CD4-positive, alpha-beta memory T cell (primary cell): Measurements from ENCODE around the gene CDC42EP5. TPM values are rescaled to one million over a fixed set of nuclear protein-coding genes. Genes with fewer than 3 reads are reported as not detected.

ENCODE experiments used
- CTCF ChIA-PET: fragments of 350-600 bp; sonication (Branson Sonifier 250); formaldehyde crosslinking; loops from one replicate; lab custom pipeline; 2021; ENCODE audit warnings: inconsistent platforms; ENCODE audit not compliant: partially characterized antibody; lab: Charles Lee
- POLR2A ChIA-PET: fragments of 350-600 bp; sonication (Branson Sonifier 250); formaldehyde crosslinking; loops from one replicate; lab custom pipeline; 2021; ENCODE audit not compliant: partially characterized antibody; lab: Charles Lee
- DNase-seq, 5 donors: peaks; one replicate each; pipeline versions ENCODE4 v3.0.0 to v3.0.0-alpha.2; 2020 to 2022; ENCODE audit warnings: mixed read lengths in 1 of 5
- H3K27ac ChIP-seq: one replicate; pipeline ENCODE4 v1.7.0; 2013; ENCODE audit warnings: low read depth, low read length
- H3K27me3 ChIP-seq: 2 replicates; pipeline ENCODE4 v1.7.0; 2013; ENCODE audit warnings: mild to moderate bottlenecking, low read length, moderate library complexity; ENCODE audit not compliant: insufficient read depth
- H3K36me3 ChIP-seq: 2 replicates; pipeline ENCODE4 v1.7.0; 2013; ENCODE audit warnings: mild to moderate bottlenecking, low read length, moderate library complexity; ENCODE audit not compliant: insufficient read depth
- H3K4me1 ChIP-seq: 2 replicates; pipeline ENCODE4 v1.7.0; 2013; ENCODE audit warnings: mild to moderate bottlenecking, low read length, moderate library complexity; ENCODE audit not compliant: insufficient read depth
- H3K4me3 ChIP-seq, 2 donors: one replicate each; pipeline ENCODE4 v1.7.0; 2013; ENCODE audit warnings: low read length in 2 of 2, mild to moderate bottlenecking in 1 of 2
- H3K9me3 ChIP-seq, 2 donors: one replicate each; pipeline ENCODE4 v1.7.0; 2013; ENCODE audit warnings: low read length in 2 of 2, control low read depth in 1 of 2; ENCODE audit not compliant: control insufficient read depth in 1 of 2
- H3K27ac Mint-ChIP-seq, 7 donors: one replicate each; pipeline ENCODE4 v1.8.0; 2020 to 2021; ENCODE audit warnings: mixed read lengths in 7 of 7, mild to moderate bottlenecking in 6 of 7, inconsistent platforms in 3 of 7, moderate library complexity in 3 of 7
- H3K27me3 Mint-ChIP-seq, 2 donors: one replicate each; pipeline ENCODE4 v1.8.0; 2020 to 2021; ENCODE audit warnings: mixed read lengths in 2 of 2
- H3K36me3 Mint-ChIP-seq, 2 donors: one replicate each; pipeline ENCODE4 v1.8.0; 2020 to 2021; ENCODE audit warnings: mixed read lengths in 2 of 2, inconsistent platforms in 1 of 2, mild to moderate bottlenecking in 1 of 2
- H3K4me1 Mint-ChIP-seq, 4 donors: one replicate each; pipeline ENCODE4 v1.8.0; 2020 to 2021; ENCODE audit warnings: mixed read lengths in 4 of 4, mild to moderate bottlenecking in 1 of 4
- H3K4me3 Mint-ChIP-seq, 8 donors: one replicate each; pipeline ENCODE4 v1.8.0; 2020 to 2021; ENCODE audit warnings: mixed read lengths in 8 of 8, mild to moderate bottlenecking in 7 of 8, moderate library complexity in 6 of 8, inconsistent platforms in 3 of 8
- H3K9me3 Mint-ChIP-seq, 8 donors: one replicate each; pipeline ENCODE4 v1.8.0; 2020 to 2021; ENCODE audit warnings: mixed read lengths in 8 of 8, mild to moderate bottlenecking in 5 of 8, inconsistent platforms in 3 of 8, moderate library complexity in 1 of 8
- intact Hi-C: fragments of 100-400 bp; cut with micrococcal nuclease; formaldehyde crosslinking; loops from one replicate; pipeline ENCODE4 v1.15.1; 2023
- polyA plus RNA-seq, 2 donors: library from polyadenylated mRNA; unstranded; fragments of 300-500 nt; fragmentation: Illumina TruSeq; gene quantifications; one replicate each; pipeline ENCODE4 v1.2.3, GENCODE V29; 2021
- total RNA-seq, 2 experiments: library from RNA; stranded (reverse); gene quantifications; one replicate each; pipeline ENCODE4 v1.2.3, GENCODE V29; 2021

Gene CDC42EP5
- total and polyA plus RNA-seq, 4 experiments from 2014 or later = not detected

- intact Hi-C loops = no loop called here
- CTCF ChIA-PET = no interaction called here
- POLR2A ChIA-PET = no interaction called here
These were observed 16.2 kb upstream of the CDC42EP5 start for GRCh38 chr19:54489341-54489740.

GRCh38 chr19:54485851-54486250 lies 12.8 kb upstream of the CDC42EP5 start:
- Histone ChIP-seq H3K27ac (no peak overlapping the region), H3K36me3 (no peaks in the 10 kb centered on the region), H3K4me1 (no peaks in the 10 kb centered on the region), H3K9me3 (no peaks in the 10 kb centered on the region), H3K4me3 (no peak overlapping the region), H3K27me3 (no peaks in the 10 kb centered on the region)
- Mint-ChIP-seq H3K27me3 (peaks cover 13 to 20% of the 10 kb centered on the region in 2 donors), H3K27ac (no peak overlapping the region), H3K4me3 (no peak overlapping the region), H3K36me3 (no peaks in the 10 kb centered on the region), H3K4me1 (peaks cover 5 to 9% (median 6%) of the 10 kb centered on the region in 4 donors), H3K9me3 (no peaks in the 10 kb centered on the region)
- DNase-seq = no peak
- CTCF ChIA-PET = no interaction called here
- intact Hi-C loops = no loop called here
- POLR2A ChIA-PET = no interaction called here

More at GRCh38 chr19:54489341-54489740, 16.2 kb upstream of the CDC42EP5 start:
- Histone ChIP-seq H3K27ac (no peak overlapping the region), H3K27me3 (no peaks in the 10 kb centered on the region), H3K4me1 (no peaks in the 10 kb centered on the region), H3K36me3 (no peaks in the 10 kb centered on the region), H3K4me3 (no peak overlapping the region), H3K9me3 (no peaks in the 10 kb centered on the region)
- DNase-seq = no peak
- peak overlapping the region in 1 of 7 donors; percentile 9 for H3K27ac Mint-ChIP-seq
- no peaks in the 10 kb centered on the region for H3K9me3 Mint-ChIP-seq
- peaks cover 11 to 16% of the 10 kb centered on the region in 2 donors for H3K27me3 Mint-ChIP-seq
- no peaks in the 10 kb centered on the region for H3K4me1 Mint-ChIP-seq
- H3K36me3 Mint-ChIP-seq = no peaks in the 10 kb centered on the region
- H3K4me3 Mint-ChIP-seq = no peak overlapping the region

DNA sequence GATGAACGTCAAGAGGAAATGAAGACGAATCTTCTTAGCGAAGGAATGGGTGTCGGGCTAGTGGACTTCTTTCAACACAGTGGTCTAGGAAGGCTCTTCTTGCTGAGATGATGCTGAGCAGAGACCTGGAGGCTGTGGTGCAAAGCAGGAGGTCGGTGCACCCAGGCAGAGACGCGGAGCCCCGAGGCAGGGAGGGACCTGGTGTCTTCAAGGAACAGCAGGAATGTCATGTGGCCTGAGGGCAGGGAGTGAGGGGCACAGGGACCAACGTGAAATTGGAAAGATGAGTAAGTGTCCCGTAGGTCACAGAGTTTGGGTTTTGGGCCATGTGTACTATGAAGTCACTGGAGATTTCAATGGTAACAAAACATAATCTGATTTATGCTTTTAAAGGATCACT lies 11.4 kb upstream of the CDC42EP5 start:
- Histone ChIP-seq H3K27ac (no peak overlapping the region), H3K4me3 (no peak overlapping the region), H3K27me3 (no peaks in the 10 kb centered on the region), H3K9me3 (no peaks in the 10 kb centered on the region), H3K4me1 (no peaks in the 10 kb centered on the region), H3K36me3 (no peaks in the 10 kb centered on the region)
- ChIA-PET POLR2A (no interaction called here), CTCF (no interaction called here)
- Mint-ChIP-seq H3K4me1 (peaks cover 5 to 9% (median 6%) of the 10 kb centered on the region in 4 donors), H3K27ac (no peak overlapping the region), H3K27me3 (peaks cover 16 to 20% of the 10 kb centered on the region in 2 donors), H3K4me3 (no peak overlapping the region), H3K36me3 (no peaks in the 10 kb centered on the region), H3K9me3 (no peaks in the 10 kb centered on the region)
- DNase-seq = no peak
- intact Hi-C loops = no loop called here

GRCh38 chr19:54482889-54483288 lies 9.8 kb upstream of the CDC42EP5 start:
- no peak for DNase-seq
- peaks cover 19 to 21% of the 10 kb centered on the region in 2 donors for H3K27me3 Mint-ChIP-seq

DNA sequence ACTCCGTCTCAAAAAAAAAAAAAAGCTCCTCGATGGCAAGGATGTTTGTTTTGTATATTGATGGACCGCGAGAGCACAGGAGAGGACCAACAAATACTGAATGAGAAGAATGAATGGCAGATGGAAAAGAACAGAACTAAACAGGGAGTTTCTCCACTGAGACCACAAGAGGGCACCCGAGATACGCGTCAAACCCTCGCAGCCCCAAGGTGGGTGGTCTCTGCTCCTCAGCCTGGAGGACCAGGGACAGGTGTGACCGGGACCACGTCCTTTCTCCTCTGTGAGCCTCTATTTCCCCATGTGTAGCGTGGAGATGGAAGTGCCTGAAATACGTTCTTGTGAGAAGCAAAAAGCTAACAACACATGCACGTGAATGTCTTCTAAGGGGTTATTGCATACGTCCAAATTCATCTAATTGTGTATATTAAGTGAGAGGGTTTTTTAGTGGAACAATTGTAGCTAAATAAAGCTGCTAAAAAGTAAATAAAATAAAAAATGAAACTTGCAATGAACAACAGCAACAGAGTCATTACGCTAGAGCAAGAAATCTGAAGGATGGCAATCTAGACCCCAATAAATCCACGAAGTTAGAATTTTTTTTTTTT lies 8.3 kb upstream of the CDC42EP5 start:
- POLR2A ChIA-PET = no interaction called here
- Mint-ChIP-seq H3K27me3 (peaks cover 23 to 25% of the 10 kb centered on the region in 2 donors), H3K27ac (peak overlapping the region in 2 of 7 donors; percentile 44 to 78)

More at GRCh38 chr19:54482889-54483288, 9.8 kb upstream of the CDC42EP5 start:
- no peak overlapping the region for H3K4me3 ChIP-seq
- no peaks in the 10 kb centered on the region for H3K9me3 ChIP-seq
- H3K27ac ChIP-seq = no peak overlapping the region
- ChIA-PET POLR2A (no interaction called here), CTCF (interaction anchor here (9.1 kb wide), 1 partner anchor 191 kb away, joined by 85 read pairs; no protein-coding TSS in a partner anchor)
- intact Hi-C loops = no loop called here
- H3K27me3 ChIP-seq = no peaks in the 10 kb centered on the region
- H3K4me1 Mint-ChIP-seq = peaks cover 5 to 9% (median 8%) of the 10 kb centered on the region in 4 donors
- H3K4me3 Mint-ChIP-seq = no peak overlapping the region
- no peaks in the 10 kb centered on the region for H3K36me3 Mint-ChIP-seq
- H3K9me3 Mint-ChIP-seq = no peaks in the 10 kb centered on the region
- no peaks in the 10 kb centered on the region for H3K36me3 ChIP-seq
- no peak overlapping the region for H3K27ac Mint-ChIP-seq
- no peaks in the 10 kb centered on the region for H3K4me1 ChIP-seq

DNA sequence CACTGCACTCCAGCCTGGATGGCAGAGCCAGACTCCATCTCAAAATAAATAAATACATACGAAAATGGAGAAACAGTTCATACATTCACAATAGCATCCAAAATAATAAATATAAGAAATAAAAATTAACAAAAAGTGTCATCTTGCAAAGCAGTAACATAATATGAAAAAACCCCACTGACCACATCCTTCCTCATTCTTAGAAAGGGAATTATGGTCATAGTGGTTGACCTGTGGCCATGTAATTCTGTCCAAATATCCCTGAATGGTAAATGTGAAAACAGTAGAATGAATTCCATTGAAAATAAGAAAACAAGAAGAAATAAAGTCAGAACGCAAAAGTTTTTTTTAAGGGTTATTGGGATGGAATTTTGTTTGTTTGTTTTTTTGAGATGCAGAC lies 7.0 kb upstream of the CDC42EP5 start:
- intact Hi-C loops = no loop called here
- Histone ChIP-seq H3K4me1 (no peaks in the 10 kb centered on the region), H3K27me3 (no peaks in the 10 kb centered on the region), H3K9me3 (no peaks in the 10 kb centered on the region), H3K36me3 (no peaks in the 10 kb centered on the region), H3K4me3 (no peak overlapping the region), H3K27ac (no peak overlapping the region)
- ChIA-PET CTCF (interaction anchor here (1.3 to 9.1 kb wide), 3 partner anchors 10 to 194 kb away, joined by 3 to 85 read pairs (median 6); no protein-coding TSS in a partner anchor), POLR2A (no interaction called here)
- H3K9me3 Mint-ChIP-seq = no peaks in the 10 kb centered on the region
- no peaks in the 10 kb centered on the region for H3K36me3 Mint-ChIP-seq
- no peak overlapping the region for H3K4me3 Mint-ChIP-seq
- H3K4me1 Mint-ChIP-seq = peaks cover 5 to 9% (median 8%) of the 10 kb centered on the region in 4 donors
- H3K27me3 Mint-ChIP-seq = peaks cover 23% of the 10 kb centered on the region in 2 donors
- H3K27ac Mint-ChIP-seq = no peak overlapping the region
- DNase-seq = no peak

More for the DNA sequence above, 8.3 kb upstream of the CDC42EP5 start:
- intact Hi-C loops = no loop called here
- Histone ChIP-seq H3K36me3 (no peaks in the 10 kb centered on the region), H3K4me3 (no peak overlapping the region), H3K4me1 (no peaks in the 10 kb centered on the region), H3K27ac (no peak overlapping the region), H3K27me3 (no peaks in the 10 kb centered on the region), H3K9me3 (no peaks in the 10 kb centered on the region)
- Mint-ChIP-seq H3K4me1 (peaks cover 5 to 9% (median 8%) of the 10 kb centered on the region in 4 donors), H3K9me3 (no peaks in the 10 kb centered on the region), H3K4me3 (peak overlapping the region in 1 of 8 donors; percentile 7), H3K36me3 (no peaks in the 10 kb centered on the region)
- CTCF ChIA-PET = interaction anchor here (0.7 to 9.1 kb wide), 13 partner anchors 9 to 216 kb away, joined by 3 to 85 read pairs (median 5); no protein-coding TSS in a partner anchor
- DNase-seq = peak in 3 of 5 donors; percentile 43 to 50 (median 48)

DNA sequence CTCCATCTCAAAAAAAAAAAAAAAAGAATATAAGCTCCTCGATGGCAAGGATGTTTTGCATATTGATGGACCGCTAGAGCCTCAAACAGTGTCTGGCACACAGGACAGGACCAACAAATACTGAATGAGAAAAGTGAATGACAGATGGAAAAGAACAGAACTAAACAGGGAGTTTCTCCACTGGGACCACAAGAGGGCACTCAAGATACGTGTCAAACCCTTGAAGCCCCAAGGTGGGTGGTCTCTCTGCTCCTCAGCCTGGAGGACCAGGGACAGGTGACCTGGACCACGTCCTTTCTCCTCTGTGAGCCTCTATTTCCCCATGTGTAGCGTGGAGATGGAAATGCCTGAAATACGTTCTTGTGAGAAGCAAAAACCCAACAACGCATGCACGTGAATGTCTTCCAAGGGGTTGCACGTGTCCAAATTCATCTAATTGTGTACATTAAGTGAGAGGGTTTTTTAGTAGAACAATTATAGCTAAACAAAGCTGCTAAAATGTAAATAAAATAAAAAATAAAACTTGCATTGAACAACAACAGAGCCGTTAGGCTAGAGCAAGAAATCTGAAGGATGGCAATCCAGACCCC lies 5.7 kb upstream of the CDC42EP5 start:
- Mint-ChIP-seq H3K27ac (no peak overlapping the region), H3K4me3 (no peak overlapping the region), H3K4me1 (peaks cover 5 to 9% (median 8%) of the 10 kb centered on the region in 4 donors), H3K36me3 (no peaks in the 10 kb centered on the region), H3K27me3 (peaks cover 16 to 18% of the 10 kb centered on the region in 2 donors), H3K9me3 (no peaks in the 10 kb centered on the region)
- H3K4me3 ChIP-seq = no peak overlapping the region
- H3K27me3 ChIP-seq = no peaks in the 10 kb centered on the region
- intact Hi-C loops = no loop called here
- no peaks in the 10 kb centered on the region for H3K36me3 ChIP-seq
- no peaks in the 10 kb centered on the region for H3K9me3 ChIP-seq
- DNase-seq = no peak
- no peak overlapping the region for H3K27ac ChIP-seq
- no peaks in the 10 kb centered on the region for H3K4me1 ChIP-seq
- CTCF ChIA-PET = interaction anchor here (0.6 to 9.1 kb wide), 9 partner anchors 9 to 1133 kb away, joined by 3 to 85 read pairs (median 4); partner anchors contain the start of genes LENG8 and RDH13
- POLR2A ChIA-PET = no interaction called here
